Stimulated activated CD4-positive, alpha-beta T cell treated with anti-CD3 and anti-CD28 coated beads, Interleukin-15, amount 100 ng/mL, for 1 hour (primary cell): ENCODE measurements around the gene PDILT.

Source experiments
- DNase-seq, 2 donors: peaks; one replicate each; pipeline ENCODE4 v3.0.0-alpha.2; 2020; ENCODE audit warnings: low read depth in 1 of 2, low spot score in 1 of 2

Gene PDILT

GRCh38 chr16:20402651-20403050 is 1.9 kb downstream of the PDILT start:
- no peak for DNase-seq

GRCh38 chr16:20401475-20402016 is 3.0 kb downstream of the PDILT start:
- no peak for DNase-seq

GRCh38 chr16:20401066-20401465 is 3.5 kb downstream of the PDILT start:
- DNase-seq, result no peak

- DNase-seq, result no peak
Measured at GRCh38 chr16:20399185-20399584, 5.4 kb downstream of the PDILT start.

GRCh38 chr16:20398603-20399002 is 5.9 kb downstream of the PDILT start:
- DNase-seq, result no peak

- no peak for DNase-seq
Measured at GRCh38 chr16:20397468-20398074, 7.0 kb downstream of the PDILT start.

- no peak for DNase-seq
Measured at GRCh38 chr16:20396846-20397467, 7.6 kb downstream of the PDILT start.

GRCh38 chr16:20395946-20396345 is 8.6 kb downstream of the PDILT start:
- DNase-seq, result no peak

GRCh38 chr16:20393801-20394577 is 10.5 kb downstream of the PDILT start:
- DNase-seq, result no peak

- no peak for DNase-seq
Measured at GRCh38 chr16:20391045-20391444, 13.5 kb downstream of the PDILT start.

GRCh38 chr16:20388854-20389253 is 15.7 kb downstream of the PDILT start:
- DNase-seq, result no peak

- no peak for DNase-seq
Measured at GRCh38 chr16:20387978-20388377, 16.6 kb downstream of the PDILT start.

GRCh38 chr16:20385844-20386832 is 18.4 kb downstream of the PDILT start:
- DNase-seq, result peak in 1 of 2 donors; percentile 33

GRCh38 chr16:20383106-20384029 is 21.2 kb downstream of the PDILT start:
- DNase-seq, result peak in 1 of 2 donors; percentile 4

- no peak for DNase-seq
Measured at GRCh38 chr16:20382202-20382948, 22.2 kb downstream of the PDILT start.

GRCh38 chr16:20380782-20381181 is 23.8 kb downstream of the PDILT start:
- DNase-seq, result no peak

- DNase-seq, result no peak
Measured at GRCh38 chr16:20377181-20377580, 27.4 kb downstream of the PDILT start.

GRCh38 chr16:20372701-20373100 is 31.8 kb downstream of the PDILT start:
- no peak for DNase-seq

GRCh38 chr16:20369452-20370054 is 35.0 kb downstream of the PDILT start:
- DNase-seq, result no peak
